ENCODE data around the gene AKAP8.
"Not testable (repeated sequence)": the region's sequence is repeated elsewhere in the genome, so short reads cannot be mapped to it uniquely, and the experiment has no call there.

AKAP8 gene

GRCh38 chr19:15371786-15372380 is 7.7 kb downstream of the AKAP8 start:
- no peak for DNase-seq

GRCh38 chr19:15371119-15371518 is 8.5 kb downstream of the AKAP8 start:
- DNase-seq: no peak

- DNase-seq: no peak
Observed at GRCh38 chr19:15369594-15369891, 10.0 kb downstream of the AKAP8 start.

GRCh38 chr19:15368798-15369593 is 10.6 kb downstream of the AKAP8 start:
- DNase-seq: no peak

GRCh38 chr19:15368051-15368632 is 11.4 kb downstream of the AKAP8 start:
- DNase-seq: no peak

- no peak for DNase-seq
Observed at GRCh38 chr19:15367439-15367838, 12.1 kb downstream of the AKAP8 start.

GRCh38 chr19:15365264-15365663 is 14.3 kb downstream of the AKAP8 start:
- DNase-seq: no peak

GRCh38 chr19:15363791-15364190 is 15.8 kb downstream of the AKAP8 start:
- not testable (repeated sequence) for DNase-seq

- not testable (repeated sequence) for DNase-seq
Observed at GRCh38 chr19:15363048-15363447, 16.5 kb downstream of the AKAP8 start.

GRCh38 chr19:15360015-15360414 is 19.6 kb downstream of the AKAP8 start:
- not testable (repeated sequence) for DNase-seq

GRCh38 chr19:15358918-15359317 is 20.7 kb downstream of the AKAP8 start:
- no peak for DNase-seq

GRCh38 chr19:15357906-15358305 is 21.7 kb downstream of the AKAP8 start:
- no peak for DNase-seq

GRCh38 chr19:15354566-15355296 is 24.9 kb downstream of the AKAP8 start:
- DNase-seq: no peak

- no peak for DNase-seq
Observed at GRCh38 chr19:15353908-15354307, 25.7 kb downstream of the AKAP8 start.

- DNase-seq: not testable (repeated sequence)
Observed at GRCh38 chr19:15352535-15352934, 27.1 kb downstream of the AKAP8 start.

- not testable (repeated sequence) for DNase-seq
Observed at GRCh38 chr19:15341328-15341727, 38.3 kb downstream of the AKAP8 start.

- DNase-seq: no peak
Observed at GRCh38 chr19:15340086-15340485, 39.5 kb downstream of the AKAP8 start.

GRCh38 chr19:15337202-15337601 is 42.4 kb downstream of the AKAP8 start:
- DNase-seq: no peak

- not testable (repeated sequence) for DNase-seq
Observed at GRCh38 chr19:15335992-15336391, 43.6 kb downstream of the AKAP8 start.

- peak; percentile 84 for DNase-seq
Observed at GRCh38 chr19:15332311-15332996, 47.1 kb downstream of the AKAP8 start, which contains the start of gene BRD4. Gene BRD4, minus strand, starts transcription at chr19:15332539. Its CDS starts 59,440 bp downstream, at chr19:15273099.

- peak; percentile 70 for DNase-seq
Observed at GRCh38 chr19:15331419-15332310, 47.9 kb downstream of the AKAP8 start.
